Smooth muscle cell (in vitro differentiated cells): ENCODE measurements around the gene RPS6KA3. TPM values are rescaled to one million over a fixed set of nuclear protein-coding genes. Genes with fewer than 3 reads are reported as not detected.
A peak's percentile ranks its signal among the peaks of the same experiment; 100 is the strongest.

Experiments
- DNase-seq: peaks from one replicate; lab custom pipeline; 2025; ENCODE audit not compliant: unreplicated experiment; lab: John Stamatoyannopoulos, UW
- H2AFZ ChIP-seq: fragments of 200-600 bp; sonication (generic); 2 replicates; pipeline ENCODE4 v1.6.0; 2016; ENCODE audit warnings: antibody characterized with exemption, low read depth, mild to moderate bottlenecking
- H3F3A ChIP-seq: fragments of 200-600 bp; sonication (generic); 2 replicates; pipeline ENCODE4 v1.6.0; 2017; ENCODE audit warnings: antibody characterized with exemption, low read depth
- H3K27ac ChIP-seq: fragments of 200-600 bp; sonication (generic); 2 replicates; pipeline ENCODE4 v1.5.1; 2016; ENCODE audit warnings: low read depth, mild to moderate bottlenecking
- H3K27me3 ChIP-seq: fragments of 200-600 bp; sonication (generic); 2 replicates; pipeline ENCODE4 v1.6.1; 2016; ENCODE audit warnings: low read depth, mild to moderate bottlenecking
- H3K36me3 ChIP-seq: fragments of 200-600 bp; sonication (generic); 2 replicates; pipeline ENCODE4 v1.5.1; 2016; ENCODE audit warnings: low read depth
- H3K4me1 ChIP-seq: fragments of 200-600 bp; sonication (generic); 2 replicates; pipeline ENCODE4 v1.5.1; 2016; ENCODE audit warnings: low read depth
- H3K4me2 ChIP-seq: fragments of 200-600 bp; sonication (generic); 2 replicates; pipeline ENCODE4 v1.6.0; 2016; ENCODE audit warnings: mild to moderate bottlenecking
- H3K4me3 ChIP-seq: fragments of 200-600 bp; sonication (generic); 2 replicates; pipeline ENCODE4 v1.5.1; 2016; ENCODE audit warnings: mild to moderate bottlenecking
- H3K79me2 ChIP-seq: fragments of 200-600 bp; sonication (generic); 2 replicates; pipeline ENCODE4 v1.6.0; 2016; ENCODE audit warnings: low read depth, mild to moderate bottlenecking
- H3K9ac ChIP-seq: fragments of 200-600 bp; sonication (generic); 2 replicates; pipeline ENCODE4 v1.6.0; 2016; ENCODE audit warnings: low read depth
- H3K9me3 ChIP-seq: fragments of 200-600 bp; sonication (generic); replicated peaks from 2 replicates; pipeline ENCODE4 v1.5.1; 2016; ENCODE audit warnings: low read depth
- H4K20me1 ChIP-seq: fragments of 200-600 bp; sonication (generic); 2 replicates; pipeline ENCODE4 v1.6.0; 2016; ENCODE audit warnings: low read depth
- CTCF ChIP-seq: fragments of 200-600 bp; sonication (generic); IDR thresholded peaks from 2 replicates; pipeline ENCODE4 v1.5.1; 2017; ENCODE audit warnings: borderline replicate concordance, mild to moderate bottlenecking, antibody characterized with exemption; ENCODE audit not compliant: insufficient read depth, poor library complexity, severe bottlenecking
- WGBS: methylation state at CpG from one replicate; pipeline ENCODE4 v1.1.7; 2016; ENCODE audit warnings: low lambda C conversion rate; 5-methylcytosine and 5-hydroxymethylcytosine counted together
- polyA plus RNA-seq: library from polyadenylated mRNA; unstranded; fragments of >200 nt; fragmentation: Nextera tagmentation; extraction: Ambion mirVana; gene quantifications from 2 replicates; pipeline ENCODE4 v1.2.1, GENCODE V29; 2016
- total RNA-seq: library from RNA; depleted of rRNA; stranded (reverse); fragments of >200 nt; gene quantifications from 2 replicates; pipeline ENCODE4 v1.2.3, GENCODE V29; 2014

Gene RPS6KA3
- total and polyA plus RNA-seq, 2 experiments from 2014 or later = 15.4 to 37.2 TPM

DNA sequence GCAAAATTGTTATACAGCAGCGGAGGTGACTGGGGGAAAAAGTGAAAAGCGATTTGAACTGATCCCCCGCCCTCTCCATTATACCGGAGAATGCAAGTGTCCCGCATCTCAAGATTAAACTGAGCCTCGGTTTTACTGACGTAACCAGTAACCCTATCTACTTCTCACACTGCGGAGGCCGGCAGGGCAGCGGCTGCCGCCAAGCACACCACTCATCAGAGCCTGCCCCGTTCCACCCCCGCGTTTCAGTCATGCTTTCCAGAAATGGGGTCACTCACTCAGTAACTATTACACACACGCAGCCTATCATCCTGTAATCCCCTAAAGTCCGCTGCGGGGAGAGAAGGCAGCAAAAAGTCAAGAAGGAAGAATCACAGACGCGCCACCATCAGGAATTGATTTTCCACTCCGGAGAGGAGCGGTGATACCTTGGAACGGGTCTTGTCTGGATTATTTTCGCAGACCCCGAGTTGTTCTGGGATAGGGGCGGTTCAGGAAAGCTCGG is 1.4 kb downstream of the RPS6KA3 start:
- WGBS = 49% methylated on average over 26 of the region's 26 CpGs
- peak; percentile 21 for DNase-seq
- peaks cover 43% of the 10 kb centered on the region for H3K79me2 ChIP-seq
- H3K36me3 ChIP-seq = no peaks in the 10 kb centered on the region
- H2AFZ ChIP-seq = no peak overlapping the region
- no peaks in the 10 kb centered on the region for H3K4me1 ChIP-seq
- H3K27me3 ChIP-seq = no peaks in the 10 kb centered on the region
- peak overlapping the region; percentile 94 for H3K27ac ChIP-seq
- peak overlapping the region; percentile 92 for H3K9ac ChIP-seq
- H3K9me3 ChIP-seq = no peaks in the 10 kb centered on the region
- peak overlapping the region; percentile 82 for H3K4me2 ChIP-seq
- TF ChIP-seq CTCF = no peak
- peak overlapping the region; percentile 75 for H3K4me3 ChIP-seq
- H3F3A ChIP-seq = peaks cover 5% of the 10 kb centered on the region
- peaks cover 48% of the 10 kb centered on the region for H4K20me1 ChIP-seq

GRCh38 chrX:20263474-20263873 is 3.2 kb downstream of the RPS6KA3 start:
- H3K9me3 ChIP-seq = no peaks in the 10 kb centered on the region
- H3K4me3 ChIP-seq = peak overlapping the region; percentile 75
- H3F3A ChIP-seq = no peaks in the 10 kb centered on the region
- DNase-seq = no peak
- no peak overlapping the region for H3K9ac ChIP-seq
- peak overlapping the region; percentile 57 for H3K27ac ChIP-seq
- no peaks in the 10 kb centered on the region for H3K27me3 ChIP-seq
- 6% methylated on average over 2 of the region's 2 CpGs for WGBS
- peak overlapping the region; percentile 82 for H3K4me2 ChIP-seq
- H3K36me3 ChIP-seq = no peaks in the 10 kb centered on the region
- no peak overlapping the region for H2AFZ ChIP-seq
- TF ChIP-seq CTCF = no peak
- H3K4me1 ChIP-seq = no peaks in the 10 kb centered on the region
- H4K20me1 ChIP-seq = peaks cover 66% of the 10 kb centered on the region
- peaks cover 56% of the 10 kb centered on the region for H3K79me2 ChIP-seq

GRCh38 chrX:20260885-20261284 is 5.8 kb downstream of the RPS6KA3 start:
- H3K9me3 ChIP-seq = no peaks in the 10 kb centered on the region
- no peak overlapping the region for H3K4me3 ChIP-seq
- H2AFZ ChIP-seq = no peak overlapping the region
- no peaks in the 10 kb centered on the region for H3K36me3 ChIP-seq
- DNase-seq = no peak
- no peaks in the 10 kb centered on the region for H3K27me3 ChIP-seq
- H4K20me1 ChIP-seq = peaks cover 85% of the 10 kb centered on the region
- H3K4me2 ChIP-seq = no peak overlapping the region
- H3K4me1 ChIP-seq = no peaks in the 10 kb centered on the region
- 41% methylated on average over 2 of the region's 2 CpGs for WGBS
- H3K9ac ChIP-seq = no peak overlapping the region
- no peak overlapping the region for H3K27ac ChIP-seq
- H3K79me2 ChIP-seq = peaks cover 65% of the 10 kb centered on the region
- H3F3A ChIP-seq = no peaks in the 10 kb centered on the region
- TF ChIP-seq CTCF = no peak

GRCh38 chrX:20254712-20255299 is 11.9 kb downstream of the RPS6KA3 start:
- Histone ChIP-seq H4K20me1 (peaks cover 36% of the 10 kb centered on the region), H3K27ac (no peak overlapping the region), H3K9me3 (no peaks in the 10 kb centered on the region), H2AFZ (no peak overlapping the region), H3K9ac (no peak overlapping the region), H3K4me3 (no peak overlapping the region), H3K79me2 (peaks cover 30% of the 10 kb centered on the region), H3F3A (no peaks in the 10 kb centered on the region), H3K4me2 (no peak overlapping the region), H3K4me1 (no peaks in the 10 kb centered on the region), H3K36me3 (no peaks in the 10 kb centered on the region), H3K27me3 (no peaks in the 10 kb centered on the region)
- no peak for TF ChIP-seq CTCF
- no peak for DNase-seq
- WGBS = 74% methylated on average over 4 of the region's 4 CpGs
